ENCODE results near the gene FAM181B.

GRCh38 chr11:82732348-82732733 lies 1.3 kb downstream of the FAM181B start:
- TF ChIP-seq EZH2 (IDR thresholded peaks at IDR 0.05) (peak; percentile 93), POLR2AphosphoS5 (IDR thresholded peaks at IDR 0.05; ENCODE audit: borderline replicate concordance, low read depth, low read length) (no peak)

All from SK-N-MC (cell line).